ENCODE measurements around the gene ACTR2. TPM values are rescaled to one million over a fixed set of nuclear protein-coding genes. Genes with fewer than 3 reads are reported as not detected.

ACTR2 gene
- polyA plus RNA-seq, 3 donors, result 205 to 212 (median 207) TPM

DNA sequence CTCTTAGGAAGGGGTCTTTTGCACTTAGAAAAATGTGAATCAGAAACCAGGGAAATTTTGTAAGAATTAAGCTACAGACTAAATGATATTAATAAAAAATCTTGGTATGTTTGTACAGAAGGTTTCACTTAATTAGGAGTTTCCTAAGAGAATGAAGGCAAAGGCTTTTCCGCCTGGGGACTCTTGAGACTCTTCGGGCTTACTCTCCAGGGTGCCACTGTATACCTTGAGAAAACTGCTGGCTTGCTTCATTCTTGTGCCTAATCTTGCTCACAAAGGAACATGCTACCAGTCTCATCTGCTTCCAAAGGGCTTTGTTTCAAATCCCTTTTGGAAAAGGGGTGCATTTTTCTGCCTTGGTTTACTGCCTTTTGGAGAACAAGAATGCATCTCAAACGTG lies 49.5 kb downstream of the ACTR2 start:
- DNase-seq (ENCODE audit: low read depth in 3 of 3, low spot score in 2 of 3), result no peak

DNA sequence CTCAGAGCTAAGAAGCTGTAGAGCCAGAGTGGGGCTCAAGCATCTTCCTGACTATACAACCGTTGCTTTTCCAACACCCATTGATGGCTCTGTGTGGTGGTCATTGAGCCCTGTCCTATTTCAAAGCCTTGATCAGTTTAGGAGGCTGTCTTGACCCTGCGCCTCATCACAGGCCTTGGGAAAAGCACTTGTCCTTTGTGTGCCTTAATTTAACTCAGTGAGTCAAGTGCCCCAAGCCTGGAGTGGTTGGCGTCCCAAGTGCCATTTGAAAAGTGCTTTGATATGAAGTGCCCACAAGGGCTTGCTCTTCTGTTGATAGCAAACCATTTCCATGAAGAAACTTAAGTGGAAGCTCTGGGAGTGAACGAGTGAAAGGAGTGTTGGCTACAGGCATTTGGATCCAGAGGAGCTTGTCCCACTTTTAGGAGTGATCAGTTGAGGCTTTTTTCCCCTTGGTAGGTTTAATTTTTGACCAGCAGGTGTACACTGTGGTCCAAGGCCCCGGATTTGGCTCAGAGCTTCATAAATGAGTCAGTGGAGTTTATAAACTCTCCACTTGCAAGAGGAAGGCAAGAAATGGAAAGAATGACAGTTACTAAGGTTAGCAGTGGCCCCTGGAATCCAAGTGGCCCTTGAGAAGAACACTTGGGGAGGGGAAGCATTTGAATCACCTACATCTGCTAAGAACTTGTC lies 50.3 kb downstream of the ACTR2 start:
- DNase-seq (ENCODE audit: low read depth in 3 of 3, low spot score in 2 of 3), result no peak

DNA sequence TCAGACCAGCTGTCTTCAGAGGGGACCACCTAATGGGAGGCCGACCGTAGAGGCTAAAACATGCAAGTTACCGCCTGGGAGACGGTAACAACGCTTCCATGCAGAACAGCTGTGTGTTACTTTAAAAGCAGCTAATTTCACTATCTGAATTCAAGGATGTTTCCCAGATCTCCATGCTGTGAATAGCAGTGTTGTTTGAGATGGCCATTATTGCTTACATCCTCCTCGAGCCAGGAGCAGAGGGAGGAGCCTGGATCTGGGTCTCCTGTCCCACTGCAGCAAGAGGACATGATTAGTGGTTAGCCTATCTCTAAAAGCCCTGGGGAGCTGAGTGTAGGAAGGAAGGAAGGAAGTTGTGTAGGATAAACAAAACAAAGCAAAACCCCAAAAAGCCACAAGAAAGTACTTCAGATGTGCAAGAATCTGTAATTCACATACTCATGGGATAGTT lies 50.9 kb downstream of the ACTR2 start:
- no peak for DNase-seq (ENCODE audit: low read depth in 3 of 3, low spot score in 2 of 3)

DNA sequence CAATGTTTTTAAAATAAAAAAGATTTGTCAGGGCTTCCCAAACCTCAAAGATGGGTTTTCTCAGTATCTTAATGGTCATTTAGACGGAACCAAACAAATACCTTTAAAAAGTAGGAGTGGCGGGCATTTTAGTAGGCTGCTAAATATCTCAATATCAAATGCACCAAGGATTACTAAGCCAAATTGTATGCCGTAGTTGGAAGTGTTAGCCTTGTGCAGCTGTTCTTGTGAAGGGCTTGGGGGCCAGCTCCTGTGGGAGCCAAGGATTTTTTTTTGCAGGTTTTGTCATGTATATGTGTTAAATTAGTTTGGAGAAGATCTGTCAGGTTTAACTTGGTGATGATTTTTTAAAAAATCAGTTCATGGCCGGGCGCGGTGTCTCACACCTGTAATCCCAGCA lies 52.1 kb downstream of the ACTR2 start:
- DNase-seq (ENCODE audit: low read depth in 3 of 3, low spot score in 2 of 3), result no peak

DNA sequence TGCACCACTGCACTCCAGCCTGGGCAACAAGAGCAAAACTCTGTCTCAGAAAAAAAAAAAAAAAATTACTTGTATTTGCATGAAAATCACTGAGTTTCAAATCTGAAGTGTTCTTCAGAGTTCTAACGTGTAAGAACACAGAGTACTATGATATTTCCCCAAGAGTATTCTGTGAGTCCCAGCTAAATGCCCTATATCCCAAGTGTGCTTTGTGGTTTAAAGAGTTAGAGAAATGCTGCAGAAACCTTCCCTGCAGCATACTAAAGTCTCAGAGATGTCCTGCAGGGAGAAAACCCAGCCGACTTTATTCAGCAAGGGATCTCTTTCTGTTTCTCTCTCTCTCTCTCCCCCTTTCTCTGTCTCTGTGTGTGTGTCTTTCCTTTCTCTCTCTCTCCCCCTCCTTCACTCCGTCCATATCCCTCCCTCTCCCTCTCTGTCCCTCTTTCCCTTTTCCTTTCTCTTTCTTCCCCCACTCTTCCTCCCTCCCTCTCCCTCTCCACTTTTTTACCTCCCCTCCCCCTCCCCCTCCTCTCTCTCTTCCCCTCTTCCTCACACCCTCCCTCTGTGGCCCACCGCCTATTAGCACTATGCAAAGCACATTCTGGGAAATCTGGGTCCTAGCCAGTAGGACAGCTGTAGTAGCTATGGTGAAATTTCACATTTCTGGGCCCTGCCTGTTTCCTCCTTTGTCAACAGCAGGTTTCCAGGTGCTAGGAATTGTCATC lies 54.2 kb downstream of the ACTR2 start:
- no peak for DNase-seq (ENCODE audit: low read depth in 3 of 3, low spot score in 2 of 3)

DNA sequence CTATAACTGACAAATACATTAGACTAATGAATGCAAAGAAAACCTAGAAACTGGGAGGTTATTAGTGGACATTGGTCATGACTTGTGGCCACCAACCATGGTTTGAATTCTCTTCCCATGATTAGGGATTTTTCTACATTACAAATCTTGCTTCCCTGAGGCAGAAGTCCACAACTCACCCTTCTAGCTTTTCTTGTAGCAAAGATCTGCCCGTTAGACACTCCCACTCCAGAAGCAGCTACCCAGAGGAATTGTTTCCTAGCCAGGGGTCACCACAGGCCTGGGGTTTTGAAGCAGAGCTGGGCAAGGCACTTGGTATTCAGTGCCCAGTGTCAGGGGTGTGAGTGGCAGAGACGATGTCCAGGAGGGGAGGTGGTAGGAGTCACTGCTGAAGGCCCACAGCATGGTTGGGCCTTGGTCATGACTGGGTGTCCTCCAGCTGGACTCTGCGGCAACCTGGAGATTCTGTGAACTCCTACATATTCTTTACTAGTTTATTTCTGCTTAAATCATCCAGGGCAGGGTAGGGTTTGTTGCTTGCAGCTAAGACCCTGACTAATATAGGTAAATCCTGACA lies 54.9 kb downstream of the ACTR2 start:
- DNase-seq (ENCODE audit: low read depth in 3 of 3, low spot score in 2 of 3), result no peak

DNA sequence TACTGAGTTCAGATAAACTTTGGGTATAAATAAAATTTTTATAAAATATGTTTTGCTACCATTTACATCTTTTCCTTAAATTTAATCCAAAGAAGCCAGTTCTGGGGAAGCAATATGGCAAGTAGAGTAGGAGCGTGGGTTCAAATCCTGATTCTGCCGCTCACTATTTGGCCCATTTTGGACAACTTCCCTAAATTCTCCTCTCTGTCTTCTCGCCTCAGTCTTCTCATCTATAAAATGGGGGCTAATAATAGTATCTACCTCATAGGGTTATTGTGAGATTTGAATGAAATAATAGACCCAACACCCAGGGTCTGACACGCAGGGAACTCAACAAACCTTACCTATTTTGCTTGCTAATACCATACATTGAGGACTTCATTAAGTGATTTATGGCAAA lies 59.7 kb downstream of the ACTR2 start:
- DNase-seq (ENCODE audit: low read depth in 3 of 3, low spot score in 2 of 3), result no peak

DNA sequence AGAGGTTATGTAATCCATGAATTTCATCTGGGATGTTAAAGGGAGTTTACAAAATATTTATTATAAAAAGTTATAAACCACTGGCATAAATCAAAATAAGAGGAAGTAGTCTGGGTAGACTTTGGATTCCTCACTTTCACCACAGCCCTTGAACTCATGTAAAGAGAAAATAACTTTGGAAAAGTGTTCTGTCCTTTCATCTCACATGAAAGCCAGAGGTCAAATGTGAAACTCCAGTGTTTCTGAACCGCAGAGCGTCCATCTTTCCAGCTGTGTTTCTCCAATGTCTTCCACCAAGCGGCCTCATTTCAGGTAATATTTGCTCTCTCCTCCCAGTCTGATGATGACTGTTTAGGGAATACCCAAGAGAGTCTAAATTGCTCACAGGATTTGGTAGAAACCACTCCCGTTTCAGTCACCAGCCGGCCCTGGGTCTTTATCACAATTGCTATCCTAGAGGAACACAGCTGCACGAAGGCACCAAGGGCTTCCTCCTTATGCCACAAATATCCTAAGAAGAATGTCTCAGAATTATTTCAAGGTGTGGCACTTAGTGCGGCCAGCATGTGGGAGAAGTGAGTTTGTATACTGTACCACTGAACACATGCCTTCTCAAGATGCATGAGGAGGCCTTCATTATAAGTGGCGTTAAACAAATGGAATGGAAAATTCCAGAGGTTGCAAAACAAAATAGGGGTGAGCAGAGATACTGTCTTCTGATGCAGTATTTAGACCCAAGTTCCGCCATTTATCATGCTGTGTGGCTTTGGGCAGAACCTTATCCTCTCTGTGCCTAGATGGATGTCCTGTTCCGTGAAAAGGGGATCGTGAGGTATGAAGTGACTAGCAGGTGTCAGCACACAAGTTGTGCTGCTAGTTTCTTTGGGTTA lies 63.8 kb downstream of the ACTR2 start:
- no peak for DNase-seq (ENCODE audit: low read depth in 3 of 3, low spot score in 2 of 3)

DNA sequence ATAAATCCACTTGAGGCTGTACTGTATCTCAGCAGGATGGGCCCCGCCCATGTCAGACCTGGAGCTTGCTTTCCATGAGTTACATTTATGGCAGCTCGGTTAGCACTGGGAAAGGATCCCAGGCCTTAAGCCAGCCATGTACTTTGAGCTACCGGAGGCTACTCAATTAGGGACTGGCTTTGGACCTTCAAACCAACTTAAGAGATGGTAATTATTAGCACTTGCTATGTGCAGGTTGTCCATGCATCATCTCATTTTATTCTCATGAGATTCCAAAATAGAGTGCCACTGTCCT lies 64.4 kb downstream of the ACTR2 start:
- no peak for DNase-seq (ENCODE audit: low read depth in 3 of 3, low spot score in 2 of 3)

DNA sequence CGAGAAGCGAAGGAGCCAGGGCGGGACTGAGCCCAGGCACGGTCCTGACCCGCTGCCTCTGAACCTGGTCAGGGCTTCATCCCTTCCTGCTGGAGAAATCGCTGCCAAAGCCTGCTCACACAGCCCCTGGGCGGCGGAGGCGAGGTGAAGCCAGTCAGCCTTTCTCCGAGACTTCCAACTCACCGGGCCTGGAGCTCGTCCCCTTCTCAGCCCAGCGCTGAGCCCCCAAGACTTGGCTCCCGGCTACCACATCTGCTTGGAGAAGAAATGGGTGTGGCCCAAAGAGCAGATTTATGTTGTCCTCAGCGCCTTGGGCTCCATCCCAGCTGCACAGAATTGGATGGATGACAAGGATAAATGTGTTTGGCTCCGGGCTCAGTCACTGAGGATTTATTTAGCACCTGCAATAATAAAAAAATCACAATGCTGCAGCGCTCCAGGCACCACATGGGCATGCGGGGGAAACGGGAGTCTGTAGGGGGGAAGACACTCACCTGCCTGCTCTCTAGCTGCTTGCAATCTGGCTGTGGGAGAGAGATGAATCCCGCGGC lies 64.9 kb downstream of the ACTR2 start:
- no peak for DNase-seq (ENCODE audit: low read depth in 3 of 3, low spot score in 2 of 3)

DNA sequence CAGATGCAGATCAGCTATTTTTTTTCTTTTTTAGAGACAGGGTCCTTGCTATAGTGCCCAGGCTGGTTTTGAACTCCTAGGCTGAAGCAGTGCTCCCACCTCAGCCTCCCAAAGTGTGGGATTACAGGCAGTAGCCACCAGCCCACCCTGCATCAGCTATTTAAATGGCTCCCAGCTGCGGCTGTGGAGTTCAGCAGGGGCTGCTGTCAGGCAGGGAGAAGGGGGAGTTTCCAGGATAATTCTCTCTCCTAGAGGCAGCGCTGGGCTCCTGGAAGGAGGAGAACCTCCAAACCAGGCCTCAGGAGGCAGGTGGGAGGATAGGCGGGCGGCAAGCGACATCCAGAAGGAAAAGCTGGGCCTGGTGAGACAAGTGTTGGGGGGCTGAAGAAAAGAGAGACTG lies 65.7 kb downstream of the ACTR2 start:
- DNase-seq (ENCODE audit: low read depth in 3 of 3, low spot score in 2 of 3), result no peak

DNA sequence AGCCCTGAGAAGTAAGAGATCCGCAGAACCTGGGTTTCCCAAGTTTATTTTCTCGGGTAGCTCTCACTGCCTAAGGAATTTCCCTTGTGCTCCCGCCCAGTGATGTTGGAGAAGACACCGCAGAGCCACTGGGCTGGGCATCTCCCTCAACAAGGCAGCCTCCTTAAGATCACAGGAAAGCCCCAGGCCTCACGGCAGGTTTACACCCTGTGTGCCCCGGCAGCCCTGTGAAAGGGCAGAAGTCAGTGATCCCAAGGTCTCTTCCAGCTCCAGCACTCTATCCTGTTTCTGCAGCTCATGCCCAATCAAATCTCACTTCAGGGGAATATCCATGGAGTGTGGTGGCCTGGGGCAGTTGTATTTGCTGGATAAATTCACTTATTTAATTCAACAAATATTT lies 66.5 kb downstream of the ACTR2 start:
- DNase-seq (ENCODE audit: low read depth in 3 of 3, low spot score in 2 of 3), result no peak

DNA sequence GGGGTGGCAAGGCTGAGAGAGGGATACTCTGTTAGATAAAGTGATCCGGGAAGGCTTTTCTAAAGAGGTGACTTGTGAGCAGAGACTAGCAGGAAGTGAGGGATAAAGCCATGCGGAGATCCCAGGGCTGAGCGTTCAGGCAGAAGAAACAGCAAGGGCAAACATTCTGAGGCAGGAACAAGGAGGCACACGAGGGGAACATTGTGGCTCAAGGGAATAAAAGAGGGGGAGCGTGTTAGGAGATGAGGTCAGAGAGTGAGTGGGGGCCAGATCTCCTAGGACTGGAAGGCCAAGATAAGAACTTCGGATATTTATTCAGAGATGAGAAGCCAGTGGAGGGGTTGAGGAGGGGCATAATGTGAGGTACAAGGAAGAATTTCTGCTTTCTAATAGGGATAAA lies 67.1 kb downstream of the ACTR2 start:
- no peak for DNase-seq (ENCODE audit: low read depth in 3 of 3, low spot score in 2 of 3)

DNA sequence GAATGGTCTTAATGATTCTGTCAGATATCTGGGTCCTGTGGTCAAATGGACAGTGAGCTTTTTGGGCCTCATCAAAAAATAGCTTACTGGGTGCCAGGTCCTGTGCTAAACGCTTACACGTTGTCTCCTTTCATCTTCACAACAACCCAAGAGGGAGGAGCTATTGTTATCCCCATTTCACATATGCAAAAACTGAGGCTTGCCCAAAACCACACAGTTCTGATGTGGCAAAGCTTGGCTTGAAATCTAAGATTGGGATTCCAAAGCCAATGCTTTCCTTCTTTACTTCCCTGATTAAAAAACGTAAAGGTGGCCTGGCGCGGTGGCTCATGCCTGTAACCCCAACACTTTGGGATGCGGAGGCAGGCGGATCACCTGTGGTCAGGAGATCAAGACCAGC lies 69.3 kb downstream of the ACTR2 start:
- DNase-seq (ENCODE audit: low read depth in 3 of 3, low spot score in 2 of 3), result no peak

DNA sequence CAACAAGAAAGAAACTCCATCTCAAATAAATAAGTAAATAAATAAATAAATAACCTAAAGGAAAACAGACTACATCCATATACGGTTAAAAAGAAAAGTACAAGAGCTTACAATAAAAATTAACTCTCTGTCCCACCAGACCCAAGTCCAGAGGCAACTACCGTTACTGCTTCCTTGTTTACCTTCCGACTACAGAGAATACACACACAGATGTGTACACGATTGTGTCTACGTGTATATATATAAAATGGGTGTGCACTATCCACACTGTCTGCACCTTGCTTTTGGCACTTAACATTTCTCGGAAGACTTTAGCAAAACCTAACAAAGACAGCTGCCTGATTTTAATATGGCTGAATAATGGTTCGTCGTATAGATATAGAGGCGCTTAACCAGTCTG lies 69.9 kb downstream of the ACTR2 start:
- DNase-seq (ENCODE audit: low read depth in 3 of 3, low spot score in 2 of 3), result no peak

DNA sequence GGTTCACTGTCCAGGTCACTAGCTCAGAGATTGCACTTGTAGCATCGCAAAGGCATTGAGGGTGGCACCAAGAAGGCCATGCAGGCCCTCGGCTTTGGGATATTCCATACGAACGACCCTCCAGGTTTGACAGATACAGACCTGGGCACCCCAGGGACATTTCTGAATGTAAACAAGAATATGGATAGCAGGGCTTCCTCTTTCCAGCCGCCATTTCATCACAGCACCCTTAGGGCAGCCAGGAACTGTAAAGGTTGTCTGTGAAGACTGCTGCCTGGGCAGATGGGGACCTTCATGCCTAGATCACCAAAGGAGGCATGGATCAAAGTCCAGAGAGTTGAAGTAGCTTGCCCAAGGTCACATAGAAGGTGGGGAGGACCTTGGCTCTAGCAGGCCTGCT lies 70.5 kb downstream of the ACTR2 start:
- no peak for DNase-seq (ENCODE audit: low read depth in 3 of 3, low spot score in 2 of 3)

DNA sequence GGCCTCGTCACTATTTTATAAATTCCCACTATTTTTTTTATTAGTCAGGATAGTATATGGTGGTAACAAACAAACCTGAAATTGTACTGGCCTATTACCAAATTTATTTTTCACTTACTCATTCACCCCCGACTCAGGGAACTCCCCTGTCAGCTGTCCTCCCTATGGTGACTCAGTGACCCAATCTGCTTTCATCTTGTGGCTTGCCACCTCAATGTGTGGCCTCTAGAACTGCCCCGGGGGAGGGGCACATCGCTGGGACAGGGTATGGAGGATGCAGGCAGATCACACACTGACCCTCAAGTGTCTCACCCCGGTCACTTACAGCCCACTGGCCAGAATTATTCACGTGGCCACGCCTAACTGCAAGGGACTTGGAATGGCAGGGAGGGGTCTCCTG lies 71.6 kb downstream of the ACTR2 start:
- DNase-seq (ENCODE audit: low read depth in 3 of 3, low spot score in 2 of 3), result no peak

DNA sequence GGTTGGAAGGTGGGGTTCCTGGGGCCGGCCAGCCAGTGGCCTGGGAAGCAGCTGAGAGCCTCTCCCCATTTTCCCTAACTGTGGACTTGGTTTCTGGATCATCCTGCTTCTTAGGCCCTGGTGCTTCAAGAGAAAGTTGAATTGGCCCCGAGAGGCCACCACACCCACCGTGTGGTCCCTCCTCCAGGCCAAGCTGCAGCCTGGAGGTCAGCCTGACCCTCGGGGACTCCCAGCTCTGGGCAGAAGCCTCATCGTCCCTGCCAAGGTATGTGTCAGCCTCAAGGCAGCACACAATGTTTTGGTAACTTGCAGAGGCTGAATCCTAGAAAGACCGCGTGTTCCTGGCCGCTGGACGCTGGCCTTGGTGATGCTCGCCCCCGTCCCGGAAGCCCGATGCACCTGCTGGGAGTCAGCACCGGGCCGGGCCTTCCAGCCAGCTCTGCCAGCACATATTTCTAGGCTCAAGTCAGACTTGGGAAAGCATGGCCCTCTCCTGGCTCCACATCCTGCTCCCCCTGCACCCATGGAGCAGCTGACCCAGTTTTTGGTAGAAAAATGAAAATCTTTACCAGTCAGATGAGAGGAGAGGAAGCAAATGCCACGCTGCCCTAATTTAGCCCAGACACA lies 72.6 kb downstream of the ACTR2 start:
- no peak for DNase-seq (ENCODE audit: low read depth in 3 of 3, low spot score in 2 of 3)

DNA sequence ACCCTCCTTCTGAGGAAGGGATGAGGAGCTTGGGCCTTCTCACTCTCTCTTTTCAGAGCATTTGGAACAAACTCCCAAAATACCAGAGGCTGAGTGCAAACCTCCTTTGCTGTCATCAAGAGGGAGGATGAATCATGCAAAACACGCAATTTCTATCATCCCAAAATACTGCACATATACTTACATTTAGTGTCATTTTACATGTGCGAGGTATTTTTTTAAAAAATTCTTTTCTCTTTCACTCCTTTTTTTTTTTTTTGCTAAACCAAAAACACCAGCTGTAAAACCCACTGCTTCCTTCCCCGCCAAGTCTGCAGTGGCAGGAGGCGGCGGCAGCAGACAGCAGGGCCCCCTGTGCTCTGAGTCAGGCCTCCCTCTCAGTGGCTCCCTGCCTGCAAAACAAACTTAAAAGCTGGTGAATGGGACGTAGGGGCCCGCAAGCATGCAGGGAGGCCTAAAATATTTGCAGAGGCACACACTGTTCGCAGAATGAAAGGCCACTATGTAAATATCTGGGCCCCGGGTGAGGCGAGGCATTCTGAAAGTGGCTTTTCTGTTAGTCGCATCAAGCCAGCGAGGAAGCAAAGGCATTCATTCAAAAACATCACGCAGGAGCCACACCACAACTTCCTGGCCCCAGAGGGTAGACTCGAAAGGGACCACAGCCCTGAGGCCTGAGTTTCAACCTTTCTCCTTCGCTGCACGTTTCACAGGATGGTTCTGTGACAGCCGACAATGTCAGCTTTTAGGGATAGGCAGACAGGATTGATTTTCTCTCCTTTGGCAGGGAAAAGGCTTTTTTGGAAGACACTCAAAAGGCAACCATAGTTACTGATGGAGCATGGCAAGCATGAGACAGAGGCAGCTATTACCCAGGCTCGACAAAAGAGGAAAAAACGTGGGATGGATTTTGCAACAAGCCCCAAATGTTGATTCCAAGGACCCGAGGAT lies 73.4 kb downstream of the ACTR2 start:
- DNase-seq (ENCODE audit: low read depth in 3 of 3, low spot score in 2 of 3), result no peak

DNA sequence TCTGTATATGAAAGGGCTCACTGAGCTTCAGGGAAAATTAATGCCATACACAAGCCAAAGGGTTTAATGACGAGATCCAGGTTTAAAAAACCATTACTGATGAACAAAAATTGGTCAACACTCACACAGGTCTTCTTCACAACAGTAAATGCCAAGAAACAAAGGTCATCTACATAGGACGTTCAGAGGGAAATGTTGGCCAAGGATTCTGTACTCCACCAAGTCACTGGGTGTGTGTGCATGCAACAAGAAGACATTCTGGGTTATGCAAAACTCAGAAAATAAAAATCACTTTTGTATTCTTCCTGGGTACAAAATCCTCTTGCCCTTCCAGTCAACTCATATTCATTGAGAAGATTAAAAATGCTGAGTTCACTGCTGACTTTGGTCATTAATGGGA lies 78.3 kb downstream of the ACTR2 start:
- DNase-seq (ENCODE audit: low read depth in 3 of 3, low spot score in 2 of 3), result no peak

All from right renal cortex interstitium (tissue), 3 donors.